ENCODE data around the gene CDC42BPA. TPM values are rescaled to one million over a fixed set of nuclear protein-coding genes. Genes with fewer than 3 reads are reported as not detected.

The CDC42BPA gene
- polyA plus RNA-seq, 1 donor (not counting 4 experiments of a cell fraction or from before 2014, with no cell fraction given), result 9.2 TPM

GRCh38 chr1:227062306-227062705 lies 256.0 kb downstream of the CDC42BPA start:
- H3K9me3 ChIP-seq (ENCODE audit: control insufficient read depth, low read depth, low read length), result no peaks in the 10 kb centered on the region
- no peaks in the 10 kb centered on the region for H3K79me2 ChIP-seq (ENCODE audit: control insufficient read depth, insufficient read depth, low read length)
- no peaks in the 10 kb centered on the region for H4K20me1 ChIP-seq (ENCODE audit: control insufficient read depth, extremely low read depth, insufficient read depth, low read length)
- no peak overlapping the region for H3K27ac ChIP-seq (ENCODE audit: control insufficient read depth, insufficient read depth, low read length)
- DNase-seq (ENCODE audit: low read depth, low spot score) (no peak), FAIRE-seq (no peak)
- dilution Hi-C loops (cut with MboI; ENCODE audit: extremely low pct_ligation_motif_present, low sequenced_read_pairs), result no loop called here
- H3K9me1 ChIP-seq (ENCODE audit: control insufficient read depth, extremely low read depth, insufficient read depth, low read length), result no peaks in the 10 kb centered on the region
- H3K4me2 ChIP-seq (ENCODE audit: control insufficient read depth, extremely low read depth, insufficient read depth, low read depth, low read length), result no peak overlapping the region
- H3K4me3 ChIP-seq (ENCODE audit: control insufficient read depth in 2 of 3, extremely low read depth in 1 of 3, insufficient read depth in 2 of 3, low read depth in 1 of 3, low read length in 3 of 3), result no peak overlapping the region
- H3K27me3 ChIP-seq (ENCODE audit: control insufficient read depth, extremely low read depth, insufficient read depth, low read length), result no peaks in the 10 kb centered on the region
- no peaks in the 10 kb centered on the region for H3K36me3 ChIP-seq (ENCODE audit: control insufficient read depth in 2 of 2, extremely low read depth in 1 of 2, insufficient read depth in 2 of 2, low read length in 2 of 2)
- peaks cover 13% of the 10 kb centered on the region for H3K4me1 ChIP-seq (ENCODE audit: control insufficient read depth, extremely low read depth, insufficient read depth, low read length)
- H3K9ac ChIP-seq (ENCODE audit: control insufficient read depth, extremely low read depth, insufficient read depth, low read length), result no peak overlapping the region
- TF ChIP-seq EZH2 (IDR thresholded peaks at IDR 0.05; ENCODE audit: low read length), result no peak
- no peak for TF ChIP-seq CTCF (optimal IDR thresholded peaks at IDR 0.05 in 1 of 3, IDR thresholded peaks at IDR 0.05 in 1 of 3, conservative IDR thresholded peaks at IDR 0.05 in 1 of 3; ENCODE audit: extremely low read depth in 1 of 3, insufficient read depth in 2 of 3, low read length in 3 of 3)
- H2AFZ ChIP-seq (ENCODE audit: control insufficient read depth, low read length), result no peak overlapping the region

DNA sequence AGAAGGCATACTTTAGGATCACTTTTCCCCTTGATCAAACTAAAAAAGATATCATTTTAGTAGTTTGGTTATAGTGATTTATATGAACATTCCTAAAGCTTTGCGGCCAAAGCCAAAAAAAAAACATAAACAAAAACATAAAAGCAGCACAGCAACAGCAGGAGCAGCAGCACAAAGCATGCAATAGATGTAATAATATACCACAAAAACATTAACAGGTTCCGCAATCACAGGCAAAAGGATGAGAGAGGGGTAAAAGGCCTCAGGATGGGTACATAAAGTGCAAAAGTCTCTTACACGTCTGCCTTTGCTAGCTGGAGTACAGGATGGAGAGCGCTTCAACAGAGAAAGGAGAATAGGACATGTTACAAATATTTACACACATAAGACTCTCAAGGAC lies 259.2 kb downstream of the CDC42BPA start:
- no peak for TF ChIP-seq CTCF (optimal IDR thresholded peaks at IDR 0.05 in 1 of 3, IDR thresholded peaks at IDR 0.05 in 1 of 3, conservative IDR thresholded peaks at IDR 0.05 in 1 of 3; ENCODE audit: extremely low read depth in 1 of 3, insufficient read depth in 2 of 3, low read length in 3 of 3)
- no peak for TF ChIP-seq EZH2 (IDR thresholded peaks at IDR 0.05; ENCODE audit: low read length)
- no peak for FAIRE-seq
- Histone ChIP-seq H3K27ac (ENCODE audit: control insufficient read depth, insufficient read depth, low read length) (peak overlapping the region; percentile 34), H3K9me3 (ENCODE audit: control insufficient read depth, low read depth, low read length) (no peaks in the 10 kb centered on the region), H3K27me3 (ENCODE audit: control insufficient read depth, extremely low read depth, insufficient read depth, low read length) (no peaks in the 10 kb centered on the region), H3K4me2 (ENCODE audit: control insufficient read depth, extremely low read depth, insufficient read depth, low read depth, low read length) (no peak overlapping the region), H3K36me3 (ENCODE audit: control insufficient read depth in 2 of 2, extremely low read depth in 1 of 2, insufficient read depth in 2 of 2, low read length in 2 of 2) (no peaks in the 10 kb centered on the region), H3K4me1 (ENCODE audit: control insufficient read depth, extremely low read depth, insufficient read depth, low read length) (peaks cover 13% of the 10 kb centered on the region), H3K79me2 (ENCODE audit: control insufficient read depth, insufficient read depth, low read length) (no peaks in the 10 kb centered on the region), H3K9me1 (ENCODE audit: control insufficient read depth, extremely low read depth, insufficient read depth, low read length) (no peaks in the 10 kb centered on the region), H4K20me1 (ENCODE audit: control insufficient read depth, extremely low read depth, insufficient read depth, low read length) (no peaks in the 10 kb centered on the region), H3K4me3 (ENCODE audit: control insufficient read depth in 2 of 3, extremely low read depth in 1 of 3, insufficient read depth in 2 of 3, low read depth in 1 of 3, low read length in 3 of 3) (no peak overlapping the region), H3K9ac (ENCODE audit: control insufficient read depth, extremely low read depth, insufficient read depth, low read length) (no peak overlapping the region), H2AFZ (ENCODE audit: control insufficient read depth, low read length) (no peak overlapping the region)
- dilution Hi-C loops (cut with MboI; ENCODE audit: extremely low pct_ligation_motif_present, low sequenced_read_pairs), result no loop called here
- DNase-seq (ENCODE audit: low read depth, low spot score), result no peak
